MCF 10A (cell line): ENCODE data around the gene BRSK2. TPM values are rescaled to one million over a fixed set of nuclear protein-coding genes. Genes with fewer than 3 reads are reported as not detected.

ENCODE experiments used
- BruUV-seq: library from RNA; stranded (reverse); fragments of 400-500 nt; replicated peaks from 2 replicates; lab custom pipeline; 2021; lab: Mats Ljungman, UMichigan
- CTCF ChIA-PET: fragments of 300-600 bp; sonication (Branson Sonifier 250); formaldehyde crosslinking; extraction: SDS; loops from one replicate; lab custom pipeline; 2021; ENCODE audit warnings: antibody characterized with exemption, inconsistent platforms; lab: Yijun Ruan, JAX
- POLR2A ChIA-PET: fragments of 300-600, 350-650 bp; sonication (Branson Sonifier 250); formaldehyde crosslinking; extraction: SDS; loops from one replicate; lab custom pipeline; 2020; ENCODE audit warnings: antibody characterized with exemption, inconsistent platforms; lab: Yijun Ruan, JAX
- DNase-seq: peaks from one replicate; pipeline ENCODE4 v3.0.0-alpha.2; 2018; ENCODE audit not compliant: unreplicated experiment
- H3K27ac Mint-ChIP-seq: one replicate; pipeline ENCODE4 v1.8.0; 2022; ENCODE audit warnings: mild to moderate bottlenecking, low read depth, mixed read lengths; ENCODE audit not compliant: unreplicated experiment
- H3K27me3 Mint-ChIP-seq: one replicate; pipeline ENCODE4 v1.8.0; 2022; ENCODE audit warnings: mixed read lengths; ENCODE audit not compliant: insufficient read depth, unreplicated experiment
- H3K36me3 Mint-ChIP-seq: one replicate; pipeline ENCODE4 v1.8.0; 2022; ENCODE audit warnings: mild to moderate bottlenecking, moderate library complexity, mixed read lengths; ENCODE audit not compliant: insufficient read depth, unreplicated experiment
- H3K4me1 Mint-ChIP-seq: one replicate; pipeline ENCODE4 v1.8.0; 2022; ENCODE audit warnings: mixed read lengths; ENCODE audit not compliant: insufficient read depth, unreplicated experiment
- H3K4me3 Mint-ChIP-seq: one replicate; pipeline ENCODE4 v1.8.0; 2022; ENCODE audit warnings: mild to moderate bottlenecking, moderate library complexity, mixed read lengths; ENCODE audit not compliant: unreplicated experiment
- H3K9me3 Mint-ChIP-seq: one replicate; pipeline ENCODE4 v1.8.0; 2022; ENCODE audit warnings: mixed read lengths; ENCODE audit not compliant: unreplicated experiment
- intact Hi-C: fragments of 100-400 bp; cut with micrococcal nuclease; formaldehyde crosslinking; loops from 2 replicates; pipeline ENCODE4 v1.14.1; 2022
- total RNA-seq: library from RNA; stranded (reverse); gene quantifications from 2 replicates; pipeline ENCODE4 v1.2.3, GENCODE V29; 2022
- TF ChIP-seq, protein P1 (sequence below): fragments of 200-600 bp; IDR thresholded peaks from one replicate; pipeline ENCODE4 v1.8.0; 2022; ENCODE audit warnings: antibody characterized with exemption, mild to moderate bottlenecking; ENCODE audit not compliant: unreplicated experiment

The BRSK2 gene
- total RNA-seq, 1 experiment from 2014 or later: 0.44 TPM

DNA sequence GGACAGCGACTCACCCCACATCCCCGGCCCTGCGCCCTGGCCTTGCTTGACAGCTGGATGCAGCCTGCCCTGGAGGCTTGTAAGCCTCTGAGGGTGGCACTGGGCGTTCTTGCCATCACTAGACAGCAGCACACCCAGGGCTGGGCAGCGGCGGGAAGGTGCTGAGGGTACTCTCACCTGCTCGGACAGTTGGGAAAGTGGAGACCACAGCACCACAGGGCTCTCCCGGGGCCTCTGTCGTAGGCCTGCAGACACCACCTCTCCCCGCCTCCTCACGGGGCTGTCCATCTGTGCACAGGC lies 18.8 kb upstream of the BRSK2 start:
- intact Hi-C loops: no loop called here
- ChIA-PET POLR2A (no interaction called here), CTCF (interaction anchor here (0.7 kb wide), 1 partner anchor 13 kb away, joined by 4 read pairs; no protein-coding TSS in a partner anchor)
- Mint-ChIP-seq H3K9me3 (no peaks in the 10 kb centered on the region), H3K36me3 (no peaks in the 10 kb centered on the region), H3K4me3 (no peak overlapping the region), H3K4me1 (no peaks in the 10 kb centered on the region), H3K27ac (no peak overlapping the region), H3K27me3 (peaks cover 13% of the 10 kb centered on the region)
- TF ChIP-seq, protein P1, sequence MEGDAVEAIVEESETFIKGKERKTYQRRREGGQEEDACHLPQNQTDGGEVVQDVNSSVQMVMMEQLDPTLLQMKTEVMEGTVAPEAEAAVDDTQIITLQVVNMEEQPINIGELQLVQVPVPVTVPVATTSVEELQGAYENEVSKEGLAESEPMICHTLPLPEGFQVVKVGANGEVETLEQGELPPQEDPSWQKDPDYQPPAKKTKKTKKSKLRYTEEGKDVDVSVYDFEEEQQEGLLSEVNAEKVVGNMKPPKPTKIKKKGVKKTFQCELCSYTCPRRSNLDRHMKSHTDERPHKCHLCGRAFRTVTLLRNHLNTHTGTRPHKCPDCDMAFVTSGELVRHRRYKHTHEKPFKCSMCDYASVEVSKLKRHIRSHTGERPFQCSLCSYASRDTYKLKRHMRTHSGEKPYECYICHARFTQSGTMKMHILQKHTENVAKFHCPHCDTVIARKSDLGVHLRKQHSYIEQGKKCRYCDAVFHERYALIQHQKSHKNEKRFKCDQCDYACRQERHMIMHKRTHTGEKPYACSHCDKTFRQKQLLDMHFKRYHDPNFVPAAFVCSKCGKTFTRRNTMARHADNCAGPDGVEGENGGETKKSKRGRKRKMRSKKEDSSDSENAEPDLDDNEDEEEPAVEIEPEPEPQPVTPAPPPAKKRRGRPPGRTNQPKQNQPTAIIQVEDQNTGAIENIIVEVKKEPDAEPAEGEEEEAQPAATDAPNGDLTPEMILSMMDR: no peak
- no peak for DNase-seq
- BruUV-seq: no TSS peak

DNA sequence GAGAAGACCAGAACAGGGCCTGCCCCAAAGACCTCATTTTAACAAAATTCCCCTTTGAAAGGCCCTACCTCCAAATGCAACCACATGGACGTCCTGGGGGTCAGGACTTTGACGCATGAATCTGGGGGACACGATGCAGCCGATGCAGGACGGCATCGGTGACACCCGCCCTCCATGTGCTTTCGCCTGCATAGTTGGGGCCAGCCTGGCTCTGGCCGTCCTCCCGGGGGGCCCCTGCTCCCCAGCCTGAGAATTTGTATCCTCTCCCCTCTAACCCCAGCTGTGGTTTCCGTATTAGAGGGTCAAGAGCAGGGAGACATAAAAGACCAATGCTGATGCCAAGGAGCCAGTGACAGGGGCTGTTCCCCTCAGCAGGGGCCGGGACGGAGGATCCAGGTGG lies 18.4 kb upstream of the BRSK2 start:
- Mint-ChIP-seq H3K4me1 (no peaks in the 10 kb centered on the region), H3K27ac (no peak overlapping the region), H3K27me3 (peaks cover 13% of the 10 kb centered on the region), H3K4me3 (no peak overlapping the region), H3K36me3 (no peaks in the 10 kb centered on the region), H3K9me3 (no peaks in the 10 kb centered on the region)
- TF ChIP-seq, protein P1: no peak
- no TSS peak for BruUV-seq
- ChIA-PET CTCF (no interaction called here), POLR2A (no interaction called here)
- intact Hi-C loops: no loop called here
- DNase-seq: no peak

DNA sequence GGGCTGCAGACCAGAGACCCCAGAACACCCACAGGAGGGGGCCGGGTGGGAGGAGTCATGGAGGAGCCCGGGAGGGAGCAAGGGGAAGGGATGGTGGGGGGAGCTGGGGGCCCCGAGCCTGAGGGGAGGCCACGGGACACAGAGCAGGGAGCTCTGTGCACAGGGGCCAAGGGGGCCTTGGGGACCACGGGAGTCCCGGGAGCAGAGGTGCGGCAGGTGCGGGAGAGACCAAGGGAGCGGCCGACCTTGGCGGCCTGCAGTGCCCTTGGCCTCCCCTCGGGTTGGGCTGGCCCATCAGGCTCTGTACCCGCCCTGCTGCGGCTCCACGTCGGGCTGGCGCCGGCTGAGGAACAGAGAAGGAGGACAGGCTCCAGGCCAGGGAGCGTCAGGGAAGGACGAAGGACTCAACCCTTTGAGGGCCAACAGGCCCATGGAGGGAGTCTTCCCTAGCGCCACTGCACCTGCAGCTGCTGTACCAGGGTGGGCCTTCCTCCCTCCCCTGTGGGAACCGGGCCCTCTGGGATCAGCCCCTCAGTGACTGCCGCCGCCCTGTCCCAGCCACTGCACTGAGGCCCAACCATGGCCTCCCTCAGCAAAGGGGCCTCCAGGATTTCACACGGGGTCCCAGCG lies 17.8 kb upstream of the BRSK2 start:
- CTCF ChIA-PET: no interaction called here
- TF ChIP-seq, protein P1: no peak
- peaks cover 14% of the 10 kb centered on the region for H3K27me3 Mint-ChIP-seq

DNA sequence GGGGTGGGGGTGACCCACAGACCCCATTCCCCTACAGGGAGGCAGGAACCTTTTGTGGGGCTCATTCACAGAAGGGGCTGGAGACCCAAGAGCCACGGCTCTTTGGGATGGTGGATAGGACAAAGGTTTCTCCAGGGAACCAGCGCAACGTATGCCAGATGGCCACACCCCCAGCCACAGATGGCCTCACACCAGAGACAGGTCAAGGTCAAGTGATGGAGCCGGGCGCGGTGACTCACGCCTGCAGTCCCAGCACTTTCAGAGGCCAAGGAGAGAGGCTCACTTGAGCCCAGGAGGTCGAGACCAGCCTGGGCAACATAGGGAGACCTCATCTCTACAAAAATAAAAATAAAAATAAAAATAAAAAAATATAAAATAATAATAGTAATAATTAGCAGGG lies 17.1 kb upstream of the BRSK2 start:
- Mint-ChIP-seq H3K27ac (no peak overlapping the region), H3K36me3 (no peaks in the 10 kb centered on the region), H3K4me1 (no peaks in the 10 kb centered on the region), H3K27me3 (peaks cover 14% of the 10 kb centered on the region), H3K4me3 (no peak overlapping the region), H3K9me3 (no peaks in the 10 kb centered on the region)
- CTCF ChIA-PET: interaction anchor here (0.5 kb wide), 1 partner anchor 29 kb away, joined by 3 read pairs; no protein-coding TSS in a partner anchor
- TF ChIP-seq, protein P1: no peak
- BruUV-seq: no TSS peak
- POLR2A ChIA-PET: no interaction called here
- DNase-seq: no peak
- intact Hi-C loops: no loop called here

More for the DNA sequence above, 17.8 kb upstream of the BRSK2 start:
- POLR2A ChIA-PET: no interaction called here
- H3K36me3 Mint-ChIP-seq: no peaks in the 10 kb centered on the region
- no peak overlapping the region for H3K4me3 Mint-ChIP-seq
- BruUV-seq: no TSS peak
- DNase-seq: no peak
- no peaks in the 10 kb centered on the region for H3K4me1 Mint-ChIP-seq
- H3K27ac Mint-ChIP-seq: no peak overlapping the region
- intact Hi-C loops: no loop called here
- no peaks in the 10 kb centered on the region for H3K9me3 Mint-ChIP-seq
